HG03460 (cell line): ENCODE results near the gene PDE9A.
"Not testable (repeated sequence)": the region's sequence is repeated elsewhere in the genome, so short reads cannot be mapped to it uniquely, and the experiment has no call there.

Experiments used
- ATAC-seq: cut with Tn5 transposase; IDR thresholded peaks from one replicate; pipeline ENCODE4 v1.9.1; 2021; ENCODE audit not compliant: unreplicated experiment

The PDE9A gene

GRCh38 chr21:42653231-42654061 lies at the start of gene PDE9A:
Gene PDE9A, plus strand, starts transcription at chr21:42653621. Its CDS starts 194 bp downstream, at chr21:42653815.
- no peak for ATAC-seq

GRCh38 chr21:42607102-42607501 lies 46.3 kb upstream of the PDE9A start:
- ATAC-seq: no peak

- ATAC-seq: no peak
Measured at GRCh38 chr21:42607525-42608102, 45.8 kb upstream of the PDE9A start.

GRCh38 chr21:42608446-42608845 lies 45.0 kb upstream of the PDE9A start:
- no peak for ATAC-seq

GRCh38 chr21:42609811-42610210 lies 43.6 kb upstream of the PDE9A start:
- no peak for ATAC-seq

GRCh38 chr21:42611852-42612251 lies 41.6 kb upstream of the PDE9A start:
- ATAC-seq: no peak

- no peak for ATAC-seq
Measured at GRCh38 chr21:42612390-42612789, 41.0 kb upstream of the PDE9A start.

- ATAC-seq: no peak
Measured at GRCh38 chr21:42613756-42614155, 39.7 kb upstream of the PDE9A start.

GRCh38 chr21:42614396-42614795 lies 39.0 kb upstream of the PDE9A start:
- no peak for ATAC-seq

- no peak for ATAC-seq
Measured at GRCh38 chr21:42614811-42615351, 38.5 kb upstream of the PDE9A start.

GRCh38 chr21:42615377-42615776 lies 38.0 kb upstream of the PDE9A start:
- not testable (repeated sequence) for ATAC-seq

GRCh38 chr21:42615924-42616323 lies 37.5 kb upstream of the PDE9A start:
- ATAC-seq: no peak

GRCh38 chr21:42616446-42616845 lies 37.0 kb upstream of the PDE9A start:
- no peak for ATAC-seq

- ATAC-seq: no peak
Measured at GRCh38 chr21:42616941-42617340, 36.5 kb upstream of the PDE9A start.

GRCh38 chr21:42617486-42617885 lies 35.9 kb upstream of the PDE9A start:
- ATAC-seq: no peak

GRCh38 chr21:42618707-42619102 lies 34.7 kb upstream of the PDE9A start:
- ATAC-seq: no peak

- ATAC-seq: no peak
Measured at GRCh38 chr21:42619166-42619565, 34.3 kb upstream of the PDE9A start.

GRCh38 chr21:42619841-42620240 lies 33.6 kb upstream of the PDE9A start:
- no peak for ATAC-seq

GRCh38 chr21:42621166-42621818 lies 32.1 kb upstream of the PDE9A start:
- ATAC-seq: no peak

- no peak for ATAC-seq
Measured at GRCh38 chr21:42621819-42622177, 31.6 kb upstream of the PDE9A start.

GRCh38 chr21:42622284-42622683 lies 31.1 kb upstream of the PDE9A start:
- no peak for ATAC-seq

- ATAC-seq: no peak
Measured at GRCh38 chr21:42623694-42624093, 29.7 kb upstream of the PDE9A start.
